ENCODE results near the gene HSD17B4.

GRCh38 chr5:119521232-119521631 lies 68.9 kb downstream of the HSD17B4 start:
- TF ChIP-seq POLR2A (IDR thresholded peaks at IDR 0.05; ENCODE audit: low read length) (no peak), GATA1 (IDR thresholded peaks at IDR 0.05; ENCODE audit: low read depth, low read length) (no peak)
